Endodermal cell (in vitro differentiated cells): ENCODE data around the gene REPIN1. TPM values are rescaled to one million over a fixed set of nuclear protein-coding genes. Genes with fewer than 3 reads are reported as not detected.

Source experiments
- DNase-seq: peaks from one replicate; pipeline ENCODE4 v3.0.0-alpha.2; 2017
- H3K27ac ChIP-seq: 2 replicates; pipeline ENCODE4 v1.5.1; 2013; ENCODE audit warnings: mild to moderate bottlenecking, low read depth, low read length, moderate library complexity
- H3K27me3 ChIP-seq: 2 replicates; pipeline ENCODE4 v1.6.1; 2013; ENCODE audit warnings: mild to moderate bottlenecking, low read length, moderate library complexity; ENCODE audit not compliant: insufficient read depth, control insufficient read depth, poor library complexity, severe bottlenecking
- H3K36me3 ChIP-seq: 2 replicates; pipeline ENCODE4 v1.7.0; 2013; ENCODE audit warnings: mild to moderate bottlenecking, low read length, moderate library complexity; ENCODE audit not compliant: control insufficient read depth, insufficient read depth
- H3K4me1 ChIP-seq: one replicate; pipeline ENCODE4 v1.7.0; 2013; ENCODE audit warnings: low read length; ENCODE audit not compliant: control insufficient read depth, insufficient read depth
- H3K4me3 ChIP-seq: 2 replicates; pipeline ENCODE4 v1.5.1; 2013; ENCODE audit warnings: mild to moderate bottlenecking, low read length, moderate library complexity
- H3K9ac ChIP-seq: 2 replicates; pipeline ENCODE4 v1.6.1; 2013; ENCODE audit warnings: mild to moderate bottlenecking, low read length, moderate library complexity; ENCODE audit not compliant: poor library complexity, severe bottlenecking; ENCODE audit errors: extremely low read depth
- H3K9me3 ChIP-seq: 2 replicates; pipeline ENCODE4 v1.6.1; 2013; ENCODE audit warnings: mild to moderate bottlenecking, low read length, moderate library complexity; ENCODE audit not compliant: control insufficient read depth
- H3K27ac Mint-ChIP-seq: 2 replicates; pipeline ENCODE4 v1.8.0; 2020; ENCODE audit warnings: mixed read lengths
- H3K27me3 Mint-ChIP-seq: 2 replicates; pipeline ENCODE4 v1.8.0; 2021; ENCODE audit warnings: mild to moderate bottlenecking, mixed read lengths; ENCODE audit not compliant: insufficient read depth
- H3K36me3 Mint-ChIP-seq: 2 replicates; pipeline ENCODE4 v1.8.0; 2020; ENCODE audit warnings: low read depth, mixed read lengths
- H3K4me1 Mint-ChIP-seq: 2 replicates; pipeline ENCODE4 v1.8.0; 2020; ENCODE audit warnings: mixed read lengths
- H3K4me3 Mint-ChIP-seq: 2 replicates; pipeline ENCODE4 v1.8.0; 2020; ENCODE audit warnings: mild to moderate bottlenecking, moderate library complexity, mixed read lengths
- H3K9me3 Mint-ChIP-seq: 2 replicates; pipeline ENCODE4 v1.8.0; 2020; ENCODE audit warnings: mild to moderate bottlenecking, mixed read lengths
- WGBS, 2 experiments: methylation state at CpG; one replicate each; pipeline versions ENCODE4 v1.1.5 to v1.1.7; 2013; ENCODE audit warnings: missing lambda C conversion rate in 2 of 2, mixed read lengths in 1 of 2; ENCODE audit not compliant: insufficient coverage in 1 of 2, insufficient read length in 1 of 2; 5-methylcytosine and 5-hydroxymethylcytosine counted together
- total RNA-seq, 2 donors: library from RNA; stranded (reverse); fragmentation: NEBNext Ultra II Directional in 1 of 2; extraction: Animal tissue kit (Norgen Biotek cat#: 25700) in 1 of 2; gene quantifications; 2 replicates in 1 of 2; 3 replicates in 1 of 2; pipeline ENCODE4 v1.2.1, GENCODE V29; 2021
- TF ChIP-seq, protein P1 (sequence below): fragments of 200-600 bp; sonication (generic); conservative IDR thresholded peaks from 2 replicates; pipeline ENCODE4 v1.5.0; 2021; ENCODE audit warnings: antibody characterized with exemption, mild to moderate bottlenecking

Gene REPIN1
- total RNA-seq, 2 donors from 2014 or later = 85.4 to 94.4 TPM

DNA sequence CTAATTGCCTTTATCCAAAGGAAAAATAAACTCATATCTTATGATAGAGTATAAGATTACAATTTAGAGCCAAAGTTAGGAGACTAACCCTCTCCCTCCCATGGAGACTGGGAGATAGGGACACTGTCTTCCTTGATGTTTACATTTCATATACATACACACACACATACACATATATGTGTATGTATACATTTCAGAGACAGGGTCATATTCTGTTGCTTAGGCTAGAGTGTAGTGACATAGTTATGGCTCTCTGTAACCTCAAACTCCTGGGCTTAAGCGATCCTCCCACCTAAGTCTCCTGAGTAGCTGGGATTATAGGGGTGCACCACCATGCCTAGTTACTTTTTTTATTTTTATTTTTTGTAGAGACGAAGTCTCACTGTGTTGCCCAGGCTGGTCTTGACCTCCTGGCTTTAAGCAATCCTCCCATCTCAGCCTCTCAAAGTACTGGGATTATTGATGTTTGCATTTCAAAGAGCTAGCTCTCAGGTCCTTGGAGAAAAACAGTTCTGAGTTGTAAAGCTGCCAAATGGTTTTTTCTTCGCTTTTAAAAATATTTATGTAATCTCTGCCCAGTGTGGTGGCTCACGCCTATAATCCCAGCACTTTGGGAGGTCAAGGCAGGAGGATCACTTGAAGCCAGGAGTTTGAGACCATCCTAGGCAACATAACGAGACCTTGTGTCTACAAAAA, 8.1 kb upstream of the REPIN1 start:
- Histone ChIP-seq H3K36me3 (no peaks in the 10 kb centered on the region), H3K27me3 (no peaks in the 10 kb centered on the region), H3K9ac (no peak overlapping the region), H3K4me3 (no peak overlapping the region), H3K4me1 (no peaks in the 10 kb centered on the region), H3K9me3 (no peaks in the 10 kb centered on the region), H3K27ac (no peak overlapping the region)
- no peak overlapping the region for H3K4me3 Mint-ChIP-seq
- H3K27ac Mint-ChIP-seq = no peak overlapping the region
- H3K27me3 Mint-ChIP-seq = no peaks in the 10 kb centered on the region
- no peaks in the 10 kb centered on the region for H3K9me3 Mint-ChIP-seq
- 81 to 84% methylated on average over 4 to 5 of the region's 5 CpGs for WGBS, 2 experiments
- H3K36me3 Mint-ChIP-seq = no peaks in the 10 kb centered on the region
- H3K4me1 Mint-ChIP-seq = peaks cover 8% of the 10 kb centered on the region
- TF ChIP-seq, protein P1, sequence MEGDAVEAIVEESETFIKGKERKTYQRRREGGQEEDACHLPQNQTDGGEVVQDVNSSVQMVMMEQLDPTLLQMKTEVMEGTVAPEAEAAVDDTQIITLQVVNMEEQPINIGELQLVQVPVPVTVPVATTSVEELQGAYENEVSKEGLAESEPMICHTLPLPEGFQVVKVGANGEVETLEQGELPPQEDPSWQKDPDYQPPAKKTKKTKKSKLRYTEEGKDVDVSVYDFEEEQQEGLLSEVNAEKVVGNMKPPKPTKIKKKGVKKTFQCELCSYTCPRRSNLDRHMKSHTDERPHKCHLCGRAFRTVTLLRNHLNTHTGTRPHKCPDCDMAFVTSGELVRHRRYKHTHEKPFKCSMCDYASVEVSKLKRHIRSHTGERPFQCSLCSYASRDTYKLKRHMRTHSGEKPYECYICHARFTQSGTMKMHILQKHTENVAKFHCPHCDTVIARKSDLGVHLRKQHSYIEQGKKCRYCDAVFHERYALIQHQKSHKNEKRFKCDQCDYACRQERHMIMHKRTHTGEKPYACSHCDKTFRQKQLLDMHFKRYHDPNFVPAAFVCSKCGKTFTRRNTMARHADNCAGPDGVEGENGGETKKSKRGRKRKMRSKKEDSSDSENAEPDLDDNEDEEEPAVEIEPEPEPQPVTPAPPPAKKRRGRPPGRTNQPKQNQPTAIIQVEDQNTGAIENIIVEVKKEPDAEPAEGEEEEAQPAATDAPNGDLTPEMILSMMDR = no peak
- DNase-seq = peak; percentile 17

DNA sequence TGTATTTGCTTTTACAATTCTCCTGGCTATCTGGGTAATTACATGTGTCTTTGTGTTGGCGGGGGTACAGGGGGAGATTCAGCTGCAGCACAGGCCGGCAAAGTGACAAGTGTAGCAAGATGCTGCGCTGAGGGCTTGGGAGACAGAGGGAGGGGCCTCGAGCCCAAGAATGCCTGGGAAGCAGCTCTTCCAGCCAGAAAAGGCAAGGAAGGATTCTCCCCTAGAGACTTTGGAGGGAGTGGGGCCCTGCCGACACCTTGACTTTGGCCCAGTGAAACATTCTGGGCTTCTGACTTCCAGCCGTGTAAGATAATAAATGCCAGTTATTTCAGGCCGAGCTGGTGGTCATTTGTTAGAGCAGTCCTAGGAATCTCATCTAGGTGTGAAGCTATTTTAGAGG, 7.2 kb upstream of the REPIN1 start:
- WGBS, 2 experiments = 57 to 71% methylated on average over 7 of the region's 7 CpGs
- Mint-ChIP-seq H3K4me1 (peaks cover 8% of the 10 kb centered on the region), H3K27ac (no peak overlapping the region), H3K27me3 (no peaks in the 10 kb centered on the region), H3K9me3 (no peaks in the 10 kb centered on the region), H3K4me3 (no peak overlapping the region), H3K36me3 (no peaks in the 10 kb centered on the region)
- Histone ChIP-seq H3K9ac (no peak overlapping the region), H3K4me1 (no peaks in the 10 kb centered on the region), H3K36me3 (no peaks in the 10 kb centered on the region), H3K27ac (peak overlapping the region; percentile 27), H3K27me3 (no peaks in the 10 kb centered on the region), H3K4me3 (no peak overlapping the region), H3K9me3 (no peaks in the 10 kb centered on the region)
- DNase-seq = no peak
- TF ChIP-seq, protein P1 = no peak

DNA sequence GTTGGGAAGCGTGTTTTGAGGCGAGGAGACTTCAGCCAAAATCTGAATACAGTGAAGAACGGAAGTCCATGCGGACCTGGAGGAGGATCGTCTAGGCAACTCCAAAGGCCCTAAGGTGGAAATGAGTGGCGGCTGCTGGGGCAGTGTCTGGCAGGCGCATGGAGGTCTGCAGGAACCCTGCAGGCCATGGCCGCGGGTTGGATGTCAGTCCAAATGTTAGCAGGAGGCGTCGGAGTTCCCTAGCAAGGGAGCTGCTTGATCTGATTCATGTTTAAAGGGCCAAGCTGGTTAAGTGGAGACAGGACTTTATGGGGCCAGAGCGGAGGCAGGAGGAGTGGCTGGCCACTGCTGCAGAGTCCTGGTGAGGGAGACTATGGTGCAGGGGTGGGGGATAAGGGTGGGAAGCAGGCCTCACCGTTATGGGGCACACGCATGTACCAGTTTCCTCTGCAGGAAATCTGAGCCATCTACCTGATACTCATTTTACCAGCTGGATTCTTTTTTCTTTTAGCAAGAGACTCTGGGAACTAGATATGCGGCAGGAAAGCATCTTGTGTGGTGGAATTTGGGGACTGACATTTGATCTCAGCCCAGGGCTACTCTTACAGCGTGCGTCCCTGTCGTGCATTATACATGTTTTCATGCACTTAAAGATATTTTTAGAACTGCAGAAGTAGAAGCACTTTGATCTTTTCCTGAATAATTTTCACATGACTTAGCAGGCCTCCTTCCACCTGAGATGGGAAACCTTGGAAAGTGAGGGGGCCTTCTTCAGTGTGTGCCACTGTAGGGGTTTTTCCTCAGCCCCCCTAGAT, 6.6 kb upstream of the REPIN1 start:
- Histone ChIP-seq H3K4me3 (no peak overlapping the region), H3K27me3 (no peaks in the 10 kb centered on the region), H3K9ac (no peak overlapping the region), H3K9me3 (no peaks in the 10 kb centered on the region), H3K4me1 (no peaks in the 10 kb centered on the region), H3K27ac (peak overlapping the region; percentile 27), H3K36me3 (no peaks in the 10 kb centered on the region)
- H3K4me3 Mint-ChIP-seq = no peak overlapping the region
- no peaks in the 10 kb centered on the region for H3K36me3 Mint-ChIP-seq
- peaks cover 8% of the 10 kb centered on the region for H3K4me1 Mint-ChIP-seq
- H3K27me3 Mint-ChIP-seq = no peaks in the 10 kb centered on the region
- DNase-seq = peak; percentile 63
- H3K9me3 Mint-ChIP-seq = no peaks in the 10 kb centered on the region
- no peak overlapping the region for H3K27ac Mint-ChIP-seq
- 71 to 76% methylated on average over 14 to 18 of the region's 18 CpGs for WGBS, 2 experiments
- TF ChIP-seq, protein P1 = no peak
